Suprapubic skin (tissue), 4 donors: Measurements from ENCODE around the gene RPAP2. TPM values are rescaled to one million over a fixed set of nuclear protein-coding genes. Genes with fewer than 3 reads are reported as not detected.
"Not testable (repeated sequence)": the region's sequence is repeated elsewhere in the genome, so short reads cannot be mapped to it uniquely, and the experiment has no call there.

ENCODE experiments used
- DNase-seq, 2 donors: peaks; one replicate each; pipeline ENCODE4 v3.0.0-alpha.2; 2019; ENCODE audit warnings: low spot score in 2 of 2
- H3K27ac ChIP-seq: fragments of 200-600 bp; sonication (generic); one replicate; pipeline ENCODE4 v1.5.1; 2019
- H3K27me3 ChIP-seq: fragments of 200-600 bp; sonication (generic); one replicate; pipeline ENCODE4 v1.5.1; 2019
- H3K36me3 ChIP-seq: fragments of 200-600 bp; sonication (generic); one replicate; pipeline ENCODE4 v1.5.1; 2019
- H3K4me1 ChIP-seq: fragments of 200-600 bp; sonication (generic); one replicate; pipeline ENCODE4 v1.5.1; 2019
- H3K4me3 ChIP-seq: fragments of 200-600 bp; sonication (generic); one replicate; pipeline ENCODE4 v1.5.1; 2019; ENCODE audit warnings: mild to moderate bottlenecking
- H3K9me3 ChIP-seq: fragments of 200-600 bp; sonication (generic); one replicate; pipeline ENCODE4 v1.5.1; 2019
- CTCF ChIP-seq, 2 donors: fragments of 200-600 bp in 1 of 2; fragments of 450-650 bp in 1 of 2; sonication (generic) in 1 of 2; IDR thresholded peaks; one replicate each; pipeline ENCODE4 v1.5.1; 2016 to 2019; ENCODE audit warnings: antibody characterized with exemption in 2 of 2, mild to moderate bottlenecking in 1 of 2, moderate library complexity in 1 of 2
- EP300 ChIP-seq: sonication (generic); formaldehyde crosslinking; IDR thresholded peaks from one replicate; pipeline ENCODE4 v1.6.1; 2017; ENCODE audit warnings: antibody characterized with exemption
- POLR2A ChIP-seq, 2 donors: fragments of 450-650 bp; IDR thresholded peaks; one replicate each; pipeline ENCODE4 v1.6.1; 2017; ENCODE audit warnings: antibody characterized with exemption in 2 of 2, mild to moderate bottlenecking in 2 of 2, moderate library complexity in 2 of 2
- POLR2AphosphoS5 ChIP-seq, 3 donors: sonication (generic); formaldehyde crosslinking; IDR thresholded peaks; one replicate each; pipeline ENCODE4 v1.6.1; 2017; ENCODE audit warnings: antibody characterized with exemption in 3 of 3
- WGBS: methylation state at CpG from one replicate; pipeline ENCODE4 v1.1.5; 2018; 5-methylcytosine and 5-hydroxymethylcytosine counted together
- total RNA-seq, 4 donors: library from RNA; depleted of rRNA; stranded (reverse); fragments of >200 nt; gene quantifications; one replicate each; pipeline ENCODE4 v1.1.0, GENCODE V29; 2016

RPAP2 gene
- total RNA-seq, 4 donors from 2014 or later: 6.8 to 10.5 (median 9.0) TPM

GRCh38 chr1:92411511-92411910 is 112.7 kb downstream of the RPAP2 start:
- no peak overlapping the region for H3K4me3 ChIP-seq
- no peaks in the 10 kb centered on the region for H3K36me3 ChIP-seq
- H3K27ac ChIP-seq: no peak overlapping the region
- TF ChIP-seq EP300 (no peak), POLR2AphosphoS5 (IDR thresholded peaks at IDR 0.05) (no peak), POLR2A (IDR thresholded peaks at IDR 0.05) (no peak)
- DNase-seq: no peak
- H3K4me1 ChIP-seq: no peaks in the 10 kb centered on the region
- no peaks in the 10 kb centered on the region for H3K27me3 ChIP-seq
- 63% methylated on average over 1 of the region's 1 CpG for WGBS
- H3K9me3 ChIP-seq: no peaks in the 10 kb centered on the region

- 55% methylated on average over 4 of the region's 4 CpGs for WGBS
- no peaks in the 10 kb centered on the region for H3K27me3 ChIP-seq
These were observed 120.8 kb downstream of the RPAP2 start for GRCh38 chr1:92419642-92420041.

GRCh38 chr1:92424381-92424780 is 125.5 kb downstream of the RPAP2 start:
- no peaks in the 10 kb centered on the region for H3K36me3 ChIP-seq
- TF ChIP-seq CTCF (IDR thresholded peaks at IDR 0.05) (no peak), POLR2AphosphoS5 (IDR thresholded peaks at IDR 0.05) (no peak), POLR2A (IDR thresholded peaks at IDR 0.05) (no peak), EP300 (no peak)
- H3K27ac ChIP-seq: no peak overlapping the region
- H3K4me1 ChIP-seq: no peaks in the 10 kb centered on the region
- no peak overlapping the region for H3K4me3 ChIP-seq
- WGBS: 36% methylated on average over 4 of the region's 4 CpGs
- no peak for DNase-seq
- H3K9me3 ChIP-seq: no peaks in the 10 kb centered on the region
- no peaks in the 10 kb centered on the region for H3K27me3 ChIP-seq

More at GRCh38 chr1:92419642-92420041, 120.8 kb downstream of the RPAP2 start:
- Histone ChIP-seq H3K4me3 (no peak overlapping the region), H3K9me3 (no peaks in the 10 kb centered on the region), H3K27ac (no peak overlapping the region), H3K4me1 (no peaks in the 10 kb centered on the region), H3K36me3 (no peaks in the 10 kb centered on the region)
- TF ChIP-seq CTCF (IDR thresholded peaks at IDR 0.05): no peak
- TF ChIP-seq EP300: no peak
- no peak for DNase-seq

GRCh38 chr1:92425617-92426016 is 126.8 kb downstream of the RPAP2 start:
- no peak for DNase-seq
- H3K27ac ChIP-seq: no peak overlapping the region
- no peaks in the 10 kb centered on the region for H3K27me3 ChIP-seq
- TF ChIP-seq POLR2A (IDR thresholded peaks at IDR 0.05) (no peak), POLR2AphosphoS5 (IDR thresholded peaks at IDR 0.05) (no peak), EP300 (no peak), CTCF (IDR thresholded peaks at IDR 0.05) (no peak)
- H3K36me3 ChIP-seq: no peaks in the 10 kb centered on the region
- no peak overlapping the region for H3K4me3 ChIP-seq
- WGBS: 62% methylated on average over 2 of the region's 2 CpGs
- H3K9me3 ChIP-seq: no peaks in the 10 kb centered on the region
- H3K4me1 ChIP-seq: no peaks in the 10 kb centered on the region

GRCh38 chr1:92430030-92430429 is 131.2 kb downstream of the RPAP2 start:
- 92% methylated on average over 1 of the region's 1 CpG for WGBS
- no peaks in the 10 kb centered on the region for H3K36me3 ChIP-seq
- no peak overlapping the region for H3K27ac ChIP-seq
- DNase-seq: no peak
- H3K9me3 ChIP-seq: no peaks in the 10 kb centered on the region
- no peak for TF ChIP-seq POLR2A (IDR thresholded peaks at IDR 0.05)
- H3K27me3 ChIP-seq: no peaks in the 10 kb centered on the region
- no peak overlapping the region for H3K4me3 ChIP-seq
- no peaks in the 10 kb centered on the region for H3K4me1 ChIP-seq

- not testable (repeated sequence) for H3K4me1 ChIP-seq, DNase-seq, H3K9me3 ChIP-seq, H3K27ac ChIP-seq, H3K27me3 ChIP-seq, H3K36me3 ChIP-seq, H3K4me3 ChIP-seq
- 94% methylated on average over 1 of the region's 1 CpG for WGBS
These were observed 135.7 kb downstream of the RPAP2 start for GRCh38 chr1:92434572-92434971.

GRCh38 chr1:92439291-92439690 is 140.4 kb downstream of the RPAP2 start:
- H3K36me3 ChIP-seq: no peaks in the 10 kb centered on the region
- no peak overlapping the region for H3K27ac ChIP-seq
- H3K4me1 ChIP-seq: no peaks in the 10 kb centered on the region
- TF ChIP-seq POLR2AphosphoS5 (IDR thresholded peaks at IDR 0.05): no peak
- no peak for TF ChIP-seq EP300
- no peak for TF ChIP-seq POLR2A (IDR thresholded peaks at IDR 0.05)
- no peak for TF ChIP-seq CTCF (IDR thresholded peaks at IDR 0.05)
- DNase-seq: no peak
- H3K4me3 ChIP-seq: no peak overlapping the region
- no peaks in the 10 kb centered on the region for H3K27me3 ChIP-seq
- 94% methylated on average over 1 of the region's 1 CpG for WGBS
- H3K9me3 ChIP-seq: no peaks in the 10 kb centered on the region
